H1 (cell line): ENCODE measurements around the gene INPP4A.

Source experiments
- POLR2A ChIP-seq, 2 experiments: IDR thresholded peaks; 1 replicate in 1 of 2; 2 replicates in 1 of 2; pipeline ENCODE4 v1.6.1; 2011; ENCODE audit warnings: low read depth in 2 of 2, low read length in 2 of 2, mild to moderate bottlenecking in 2 of 2; ENCODE audit errors: control extremely low read depth in 1 of 2
- TF ChIP-seq, protein P1 (sequence below), 3 experiments: IDR thresholded peaks; 1 replicate in 2 of 3; 2 replicates in 1 of 3; pipeline versions ENCODE4 v1.5.1 to v1.6.1; 2011; ENCODE audit warnings: low read length in 3 of 3, mild to moderate bottlenecking in 3 of 3, inconsistent platforms in 2 of 3, low read depth in 1 of 3, moderate library complexity in 1 of 3; ENCODE audit not compliant: insufficient read depth in 1 of 3; ENCODE audit errors: control extremely low read depth in 1 of 3

GRCh38 chr2:98520806-98521205 is 76.1 kb downstream of the INPP4A start:
- TF ChIP-seq, protein P1, sequence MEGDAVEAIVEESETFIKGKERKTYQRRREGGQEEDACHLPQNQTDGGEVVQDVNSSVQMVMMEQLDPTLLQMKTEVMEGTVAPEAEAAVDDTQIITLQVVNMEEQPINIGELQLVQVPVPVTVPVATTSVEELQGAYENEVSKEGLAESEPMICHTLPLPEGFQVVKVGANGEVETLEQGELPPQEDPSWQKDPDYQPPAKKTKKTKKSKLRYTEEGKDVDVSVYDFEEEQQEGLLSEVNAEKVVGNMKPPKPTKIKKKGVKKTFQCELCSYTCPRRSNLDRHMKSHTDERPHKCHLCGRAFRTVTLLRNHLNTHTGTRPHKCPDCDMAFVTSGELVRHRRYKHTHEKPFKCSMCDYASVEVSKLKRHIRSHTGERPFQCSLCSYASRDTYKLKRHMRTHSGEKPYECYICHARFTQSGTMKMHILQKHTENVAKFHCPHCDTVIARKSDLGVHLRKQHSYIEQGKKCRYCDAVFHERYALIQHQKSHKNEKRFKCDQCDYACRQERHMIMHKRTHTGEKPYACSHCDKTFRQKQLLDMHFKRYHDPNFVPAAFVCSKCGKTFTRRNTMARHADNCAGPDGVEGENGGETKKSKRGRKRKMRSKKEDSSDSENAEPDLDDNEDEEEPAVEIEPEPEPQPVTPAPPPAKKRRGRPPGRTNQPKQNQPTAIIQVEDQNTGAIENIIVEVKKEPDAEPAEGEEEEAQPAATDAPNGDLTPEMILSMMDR (IDR thresholded peaks at IDR 0.05; ENCODE audit: control extremely low read depth in 1 of 3, insufficient read depth in 1 of 3, low read depth in 1 of 3, low read length in 3 of 3), result no peak
- no peak for TF ChIP-seq POLR2A (IDR thresholded peaks at IDR 0.05; ENCODE audit: control extremely low read depth in 1 of 2, low read depth in 2 of 2, low read length in 2 of 2)
